Iris pigment epithelial cell (primary cell): ENCODE data around the gene MVB12B.

Experiments used
- DNase-seq: peaks from one replicate; pipeline ENCODE4 v3.0.0-alpha.2; 2011; ENCODE audit warnings: low read depth

MVB12B gene

GRCh38 chr9:126494746-126495145 is 168.1 kb downstream of the MVB12B start:
- no peak for DNase-seq

DNA sequence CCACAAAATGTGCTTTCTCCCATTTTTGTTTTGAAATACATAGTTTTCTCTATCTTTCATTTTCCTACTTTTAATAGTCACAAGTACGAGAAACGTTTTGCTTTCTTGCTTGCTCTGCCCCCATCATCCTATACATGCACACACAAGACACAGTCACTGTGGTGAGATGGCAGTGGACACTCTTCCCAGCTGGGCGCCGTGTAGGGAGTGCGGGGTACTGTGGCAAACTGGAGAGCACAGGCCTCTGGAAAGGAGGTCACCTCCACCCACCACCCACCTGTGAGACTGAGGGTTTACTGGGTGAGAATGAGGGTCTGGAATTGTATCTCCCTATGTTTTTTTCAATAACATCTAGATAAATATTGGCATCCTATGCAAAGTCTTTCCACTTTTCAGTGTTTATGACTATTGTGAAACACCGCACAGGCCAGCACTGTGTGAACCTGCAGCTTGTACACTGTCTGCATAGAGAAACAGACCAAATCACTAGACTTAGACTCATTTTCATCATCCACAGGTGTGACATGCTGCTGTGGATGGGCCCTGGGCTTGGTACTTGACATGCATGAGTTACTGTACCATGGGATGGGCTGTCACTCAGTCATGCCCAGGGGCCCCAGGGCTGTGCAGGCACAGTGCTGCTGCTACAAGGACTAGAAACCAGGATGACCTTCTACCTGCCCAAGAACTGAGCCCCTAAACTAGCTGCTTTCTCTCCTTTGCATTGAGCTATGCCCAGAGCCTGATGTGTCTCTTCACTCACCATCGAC is 169.0 kb downstream of the MVB12B start:
- no peak for DNase-seq

GRCh38 chr9:126496181-126496576 is 169.6 kb downstream of the MVB12B start:
- DNase-seq = no peak

DNA sequence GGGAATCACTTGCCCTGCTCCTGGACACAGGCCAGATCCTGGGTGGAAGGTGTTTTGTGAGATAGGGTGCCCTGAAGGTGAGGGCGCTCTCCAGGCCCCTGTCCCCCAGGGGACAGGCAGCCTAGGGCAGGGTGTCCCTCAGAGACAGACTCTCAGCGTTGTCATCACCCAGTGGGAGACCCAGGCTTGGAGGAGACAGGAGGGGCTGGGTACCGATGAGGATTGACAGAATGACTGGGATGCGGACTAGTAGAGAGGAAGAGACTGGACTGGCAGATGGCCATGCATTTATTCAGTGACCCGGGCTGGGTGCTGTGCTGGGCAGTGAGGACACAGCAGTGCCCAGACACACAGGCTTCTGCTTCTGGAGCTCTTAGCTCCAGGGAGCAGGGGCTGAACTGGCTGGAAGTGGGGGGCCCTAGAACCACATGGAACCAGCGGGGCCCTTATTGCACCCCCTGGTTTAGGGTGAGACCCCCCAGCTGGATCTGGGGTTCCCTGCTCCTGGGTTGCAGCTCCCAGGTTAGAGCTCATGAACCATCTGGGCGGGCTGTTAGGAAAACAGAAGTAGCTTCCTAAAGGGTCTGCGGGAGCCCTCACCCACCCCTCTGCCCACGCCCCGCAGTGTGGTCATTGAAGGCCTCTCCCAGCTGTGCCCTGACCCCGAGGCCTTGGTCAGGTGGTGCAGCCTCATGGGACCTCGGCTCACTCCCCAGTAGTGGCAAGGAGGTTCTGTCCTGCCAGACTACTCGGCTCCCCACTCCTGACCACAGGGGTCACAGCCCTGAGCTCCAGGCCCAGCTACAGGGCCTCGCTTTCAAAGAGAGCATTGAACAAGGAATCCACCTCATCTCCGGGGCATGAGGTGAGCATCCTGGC is 170.4 kb downstream of the MVB12B start:
- no peak for DNase-seq

DNA sequence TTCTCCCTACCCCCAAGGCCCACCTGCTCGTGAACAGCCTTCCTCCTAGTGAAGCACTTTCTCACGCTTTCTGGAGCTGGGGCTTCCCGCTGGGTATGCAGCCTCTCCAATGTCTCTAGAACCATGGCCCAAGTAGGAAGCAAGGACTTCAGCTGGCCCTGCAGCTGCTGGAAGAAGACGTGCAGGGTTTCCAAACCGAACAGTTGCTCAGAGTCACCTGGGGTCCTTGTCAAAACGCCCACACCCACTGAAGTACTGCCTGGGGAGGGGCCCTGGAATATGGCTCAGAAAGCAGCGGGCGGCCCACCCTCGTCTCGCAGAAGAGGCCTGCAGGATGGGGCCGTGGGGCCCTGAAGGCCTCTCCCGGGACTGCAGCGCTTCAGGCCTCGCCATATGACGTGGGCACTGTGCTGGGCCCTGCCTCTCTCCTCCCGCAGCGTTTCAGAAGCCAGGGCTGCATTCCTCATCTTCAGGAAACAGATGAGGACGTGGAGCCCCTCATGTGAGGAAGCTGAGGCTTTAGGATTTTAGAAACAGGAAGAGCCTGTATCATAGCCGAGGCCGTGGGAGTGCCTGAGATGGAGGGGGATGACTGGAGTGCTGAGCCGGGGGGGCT is 171.1 kb downstream of the MVB12B start:
- DNase-seq = no peak

DNA sequence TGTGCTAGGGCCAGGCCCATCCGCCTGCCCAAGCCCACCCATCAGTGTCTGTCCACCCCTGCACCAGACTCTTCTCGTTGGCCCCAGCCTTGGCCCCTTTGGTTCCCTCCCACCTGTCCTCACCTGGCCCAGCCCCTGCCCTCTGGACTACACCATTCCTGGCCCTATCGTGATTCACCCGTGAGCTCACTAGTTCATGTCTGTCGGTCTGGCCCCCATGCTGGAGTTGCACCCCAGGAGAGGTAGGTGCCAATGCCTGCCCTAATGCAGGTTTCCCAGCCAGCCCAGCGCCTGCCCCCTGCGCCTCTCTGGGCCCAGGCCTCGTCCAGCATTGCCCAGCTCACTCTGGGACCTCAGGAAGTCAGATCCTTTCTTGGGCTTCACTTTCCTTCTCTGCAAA is 171.7 kb downstream of the MVB12B start:
- no peak for DNase-seq

DNA sequence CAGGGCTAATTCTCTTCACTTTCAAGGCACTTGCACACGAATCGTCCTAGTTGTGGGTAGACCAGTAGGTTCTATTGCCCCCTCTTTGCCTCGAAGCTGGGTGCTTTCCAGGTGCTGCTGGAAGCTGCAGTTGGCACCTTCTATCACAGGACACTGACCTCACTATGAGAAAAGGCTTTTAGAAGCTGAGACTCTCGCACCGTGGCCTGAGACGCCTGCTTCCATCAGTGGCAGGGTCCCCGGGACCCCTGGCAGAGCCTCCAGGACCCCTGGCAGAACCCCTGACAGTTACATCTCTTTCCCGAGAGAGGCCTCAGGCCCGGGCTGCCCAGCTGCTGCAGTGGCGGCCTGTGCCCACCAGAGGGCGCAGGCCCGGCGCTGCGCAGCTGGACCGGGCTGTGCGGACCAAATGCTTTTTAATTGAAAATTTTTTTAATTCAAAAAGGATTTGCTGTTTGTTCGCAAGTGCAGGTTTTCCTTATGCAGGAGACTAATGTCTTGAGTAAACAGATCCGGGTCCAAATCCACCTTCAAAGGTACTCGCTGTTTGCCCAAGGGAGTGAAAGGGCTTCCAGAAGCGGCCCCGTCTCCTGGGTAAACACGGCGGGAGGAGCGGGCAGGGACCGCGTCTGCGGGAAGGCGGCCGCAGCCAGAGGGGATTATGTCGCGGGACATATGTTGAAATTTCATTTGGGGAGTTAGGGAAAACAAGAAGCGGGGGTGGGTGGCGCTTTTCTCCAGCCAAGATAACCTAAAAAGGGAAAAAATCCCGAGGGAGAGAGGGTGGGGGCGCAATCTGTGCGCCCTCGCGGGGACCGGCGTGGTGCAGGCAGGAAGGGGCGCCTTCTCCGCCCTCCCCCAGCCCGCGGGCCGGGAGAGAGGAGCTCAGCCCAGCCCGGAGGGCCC is 172.6 kb downstream of the MVB12B start:
- peak; percentile 45 for DNase-seq

DNA sequence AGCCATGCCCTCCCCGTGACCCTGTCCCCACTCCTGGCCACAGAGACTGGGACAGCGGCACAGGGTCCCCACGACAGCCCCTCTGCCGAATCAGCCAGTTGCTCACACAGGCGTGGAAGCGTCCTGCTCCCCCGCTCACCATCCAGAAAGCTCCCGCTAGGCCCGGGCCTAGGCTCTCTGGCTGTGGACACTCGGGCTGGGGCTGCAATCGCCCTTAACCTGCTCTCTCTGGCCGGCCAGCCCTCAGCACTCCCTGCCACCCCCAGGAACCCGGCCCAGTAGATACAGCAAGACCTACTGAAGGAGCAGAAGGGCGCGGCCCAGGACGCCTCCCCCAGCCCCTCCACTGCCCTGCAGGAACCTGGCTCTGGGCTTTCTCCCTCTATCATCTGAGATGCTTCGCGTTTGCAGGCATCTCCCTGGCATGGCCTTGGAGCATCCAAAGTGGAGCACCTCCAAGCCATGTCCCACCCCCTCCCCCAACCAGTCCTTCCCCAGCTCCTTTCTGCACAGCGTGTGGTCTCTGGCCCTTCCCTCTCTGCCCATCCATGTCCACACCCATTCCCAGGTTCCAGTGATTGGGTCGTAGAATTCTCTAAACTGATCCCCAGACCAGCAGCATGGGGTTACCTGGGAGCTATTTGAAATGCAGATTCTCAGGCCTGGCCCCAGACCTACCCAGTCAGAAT is 173.4 kb downstream of the MVB12B start:
- DNase-seq = no peak

DNA sequence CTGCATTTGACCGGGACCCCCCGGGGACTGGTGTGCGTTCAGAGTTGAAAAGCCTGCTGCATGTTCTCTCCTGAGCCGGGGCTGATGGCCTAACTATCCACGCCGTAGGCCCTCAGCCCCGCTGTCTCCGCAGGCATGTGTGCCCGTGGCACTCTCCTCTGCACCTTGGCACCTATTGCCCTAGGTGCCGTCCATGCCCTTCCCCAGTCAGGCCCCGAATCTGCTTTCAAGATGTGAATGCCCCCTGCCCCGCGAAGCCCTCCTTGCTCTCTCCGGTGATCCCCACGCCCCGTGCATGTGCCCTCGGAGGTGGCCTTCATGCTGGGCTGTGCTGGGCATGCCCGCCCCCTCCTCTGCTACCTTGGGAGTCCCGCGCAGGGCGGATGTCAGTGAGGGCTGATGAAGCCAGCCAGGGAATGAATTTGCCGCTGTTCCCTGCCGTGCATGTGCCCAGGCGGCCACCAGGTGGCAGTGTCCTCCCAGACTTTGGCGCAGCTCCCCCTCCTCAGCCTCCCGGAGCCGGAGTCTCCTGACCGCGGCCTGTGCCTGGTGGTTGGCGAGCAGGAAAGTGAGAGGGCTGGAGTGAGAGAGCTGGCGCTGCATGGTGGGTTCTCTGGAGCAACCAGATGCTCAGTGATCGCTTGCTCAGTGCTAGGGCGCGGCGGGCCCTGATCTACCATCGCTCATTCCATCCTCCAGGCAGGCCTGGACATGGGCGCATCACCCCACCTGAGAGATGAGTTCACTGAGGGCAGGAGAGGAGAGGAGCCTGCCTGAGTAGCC is 174.2 kb downstream of the MVB12B start:
- DNase-seq = peak; percentile 69

DNA sequence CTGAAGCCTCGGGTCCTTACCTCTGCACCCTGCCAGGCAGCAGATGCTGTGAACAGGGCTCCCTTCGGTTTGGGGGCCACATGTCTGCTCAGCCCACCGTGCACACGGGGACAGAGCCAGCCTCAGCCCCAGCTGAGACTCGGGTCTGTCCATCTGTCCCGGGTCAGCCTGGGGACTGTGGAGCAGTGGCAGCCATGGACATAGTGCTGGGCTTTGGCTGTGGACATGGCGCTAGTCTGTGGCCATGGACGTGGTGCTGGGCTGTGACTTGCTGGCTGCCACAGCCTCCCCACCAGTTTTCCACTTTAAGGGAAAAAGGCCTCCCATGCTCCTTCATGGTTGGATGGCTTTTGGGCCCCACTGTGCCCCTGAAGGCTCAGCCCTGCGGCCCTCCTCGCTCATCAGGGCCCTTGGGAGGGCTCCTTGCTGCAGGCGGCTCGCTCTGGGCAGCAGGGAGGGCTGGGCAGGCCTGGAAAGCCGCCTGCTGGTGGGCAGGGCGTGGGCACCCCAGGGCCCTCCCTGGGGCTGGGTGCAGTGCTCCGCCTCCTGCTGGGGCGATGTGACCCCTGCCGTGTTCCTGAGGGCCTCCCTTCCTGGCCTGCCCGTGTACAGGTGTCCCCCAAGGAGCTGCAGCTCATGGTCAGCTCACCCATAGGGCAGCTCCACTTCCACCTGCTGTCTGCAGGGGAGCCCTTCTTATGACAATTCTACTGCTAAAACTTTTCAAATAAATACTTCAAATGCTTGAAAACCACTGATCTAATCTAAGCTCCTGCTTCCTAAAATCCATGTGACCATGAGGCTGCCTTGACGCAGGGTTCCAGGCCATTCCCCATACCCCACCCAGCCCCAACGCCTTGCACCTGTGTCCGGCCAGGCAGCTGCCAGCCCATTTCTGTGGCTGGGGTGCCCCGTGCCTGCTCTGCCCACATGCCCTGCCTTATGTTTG is 175.0 kb downstream of the MVB12B start:
- no peak for DNase-seq

DNA sequence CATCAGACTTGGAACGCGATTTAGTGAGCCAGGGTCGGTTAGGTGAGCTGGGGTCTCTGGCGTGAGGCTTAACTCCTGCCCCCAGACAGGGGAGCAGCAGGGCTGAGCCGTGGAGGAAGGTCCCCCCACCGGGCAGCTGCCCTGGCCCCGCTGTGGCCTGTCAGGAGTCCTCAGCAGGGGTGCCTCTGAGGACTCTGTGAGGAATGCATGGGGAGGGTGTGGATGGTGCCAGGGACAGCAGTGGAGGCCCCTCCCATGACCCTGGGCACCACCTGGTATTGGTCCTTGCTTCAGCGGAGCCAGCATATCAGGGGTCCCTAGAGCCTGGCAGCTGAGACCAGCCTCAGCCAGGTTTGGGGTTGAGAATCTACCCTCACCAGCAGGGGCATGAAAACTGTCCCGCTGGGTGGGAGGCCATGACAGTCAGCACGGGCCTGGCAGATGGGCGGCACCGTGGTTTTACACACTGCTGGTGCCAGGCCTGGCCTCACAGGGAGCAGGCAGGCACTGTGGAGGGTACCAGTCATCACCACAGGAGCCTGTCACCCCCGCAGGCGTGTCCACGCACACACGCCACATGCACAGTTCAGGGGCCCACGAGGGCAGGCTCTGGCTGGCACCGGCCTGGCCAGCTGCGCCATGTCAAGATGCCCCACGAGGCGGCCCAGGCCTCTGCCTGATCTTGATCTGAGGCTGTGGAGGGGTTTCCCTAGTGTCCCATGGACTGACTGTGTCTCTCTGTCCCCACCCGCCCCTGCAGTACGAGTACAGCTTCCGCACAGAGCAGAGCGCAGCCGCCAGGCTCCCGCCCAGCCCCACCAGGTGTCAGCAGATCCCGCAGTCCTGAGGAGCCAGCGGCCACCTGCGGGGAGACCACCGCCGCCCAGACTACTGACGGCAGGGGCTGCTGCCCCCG is 176.0 kb downstream of the MVB12B start:
- no peak for DNase-seq

GRCh38 chr9:126503333-126504085 is 176.9 kb downstream of the MVB12B start:
- no peak for DNase-seq

- no peak for DNase-seq
Measured at GRCh38 chr9:126504086-126504976, 177.7 kb downstream of the MVB12B start.

GRCh38 chr9:126504977-126505455 is 178.4 kb downstream of the MVB12B start:
- no peak for DNase-seq

GRCh38 chr9:126505697-126506346 is 179.2 kb downstream of the MVB12B start:
- no peak for DNase-seq
